Bronchial epithelial cell (primary cell): Measurements from ENCODE around the gene SLC22A14. TPM values are rescaled to one million over a fixed set of nuclear protein-coding genes. Genes with fewer than 3 reads are reported as not detected.

Experiments
- DNase-seq: peaks from one replicate; pipeline ENCODE4 v3.0.0-alpha.2; 2010; ENCODE audit warnings: low read depth
- FAIRE-seq: peaks from 2 replicates; lab custom pipeline; 2011; peaks lifted over from hg19 to GRCh38; lab: Jason Lieb, UNC
- H3K27me3 ChIP-seq: 2 replicates; pipeline ENCODE4 v1.5.1; 2011; ENCODE audit warnings: low read length; ENCODE audit not compliant: control insufficient read depth, insufficient read depth
- H3K36me3 ChIP-seq: 2 replicates; pipeline ENCODE4 v1.5.1; 2011; ENCODE audit warnings: low read length; ENCODE audit not compliant: control insufficient read depth, insufficient read depth
- H3K4me3 ChIP-seq: 2 replicates; pipeline ENCODE4 v1.5.1; 2011; ENCODE audit warnings: mild to moderate bottlenecking, low read depth, low read length, control low read depth
- total RNA-seq: library from RNA; depleted of rRNA; stranded (reverse); fragments of >200 nt; gene quantifications from 2 replicates; pipeline ENCODE4 v1.2.1, GENCODE V29; 2014
- TF ChIP-seq, protein P1 (sequence below): IDR thresholded peaks from 2 replicates; pipeline ENCODE4 v1.5.1; 2011; ENCODE audit warnings: mild to moderate bottlenecking, moderate library complexity, low read length, control low read depth, inconsistent platforms; ENCODE audit not compliant: insufficient read depth, severe bottlenecking

Gene SLC22A14
- total RNA-seq, 1 donor from 2014 or later: 0.26 TPM

DNA sequence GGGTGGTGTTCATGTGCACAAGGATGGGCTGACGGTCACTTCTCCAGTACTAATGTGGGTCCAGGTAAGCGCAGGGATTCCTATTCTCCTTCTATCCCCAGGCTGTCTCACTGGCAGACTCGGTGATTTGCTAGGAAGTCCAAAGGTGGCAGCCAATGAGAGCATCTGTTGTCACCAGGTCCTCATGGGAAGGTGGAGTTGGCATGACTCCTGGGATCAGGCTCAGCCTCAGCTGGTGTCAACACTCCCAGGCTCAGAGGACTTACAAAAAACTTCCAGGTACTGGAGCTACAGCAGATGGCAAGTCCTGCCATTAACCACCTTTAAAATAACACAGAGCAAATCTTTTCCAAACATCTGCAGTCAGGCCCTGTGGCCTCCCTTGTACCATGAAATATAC is 78.3 kb downstream of the SLC22A14 start:
- TF ChIP-seq, protein P1, sequence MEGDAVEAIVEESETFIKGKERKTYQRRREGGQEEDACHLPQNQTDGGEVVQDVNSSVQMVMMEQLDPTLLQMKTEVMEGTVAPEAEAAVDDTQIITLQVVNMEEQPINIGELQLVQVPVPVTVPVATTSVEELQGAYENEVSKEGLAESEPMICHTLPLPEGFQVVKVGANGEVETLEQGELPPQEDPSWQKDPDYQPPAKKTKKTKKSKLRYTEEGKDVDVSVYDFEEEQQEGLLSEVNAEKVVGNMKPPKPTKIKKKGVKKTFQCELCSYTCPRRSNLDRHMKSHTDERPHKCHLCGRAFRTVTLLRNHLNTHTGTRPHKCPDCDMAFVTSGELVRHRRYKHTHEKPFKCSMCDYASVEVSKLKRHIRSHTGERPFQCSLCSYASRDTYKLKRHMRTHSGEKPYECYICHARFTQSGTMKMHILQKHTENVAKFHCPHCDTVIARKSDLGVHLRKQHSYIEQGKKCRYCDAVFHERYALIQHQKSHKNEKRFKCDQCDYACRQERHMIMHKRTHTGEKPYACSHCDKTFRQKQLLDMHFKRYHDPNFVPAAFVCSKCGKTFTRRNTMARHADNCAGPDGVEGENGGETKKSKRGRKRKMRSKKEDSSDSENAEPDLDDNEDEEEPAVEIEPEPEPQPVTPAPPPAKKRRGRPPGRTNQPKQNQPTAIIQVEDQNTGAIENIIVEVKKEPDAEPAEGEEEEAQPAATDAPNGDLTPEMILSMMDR: no peak
- Histone ChIP-seq H3K4me3 (no peak overlapping the region), H3K36me3 (no peaks in the 10 kb centered on the region), H3K27me3 (no peaks in the 10 kb centered on the region)
- DNase-seq: no peak
- FAIRE-seq: no peak

- TF ChIP-seq, protein P1: no peak
- Histone ChIP-seq H3K36me3 (peaks cover 3% of the 10 kb centered on the region), H3K27me3 (no peaks in the 10 kb centered on the region), H3K4me3 (no peak overlapping the region)
- no peak for DNase-seq
- FAIRE-seq: no peak
Measured at GRCh38 chr3:38361496-38361895, 79.4 kb downstream of the SLC22A14 start.

DNA sequence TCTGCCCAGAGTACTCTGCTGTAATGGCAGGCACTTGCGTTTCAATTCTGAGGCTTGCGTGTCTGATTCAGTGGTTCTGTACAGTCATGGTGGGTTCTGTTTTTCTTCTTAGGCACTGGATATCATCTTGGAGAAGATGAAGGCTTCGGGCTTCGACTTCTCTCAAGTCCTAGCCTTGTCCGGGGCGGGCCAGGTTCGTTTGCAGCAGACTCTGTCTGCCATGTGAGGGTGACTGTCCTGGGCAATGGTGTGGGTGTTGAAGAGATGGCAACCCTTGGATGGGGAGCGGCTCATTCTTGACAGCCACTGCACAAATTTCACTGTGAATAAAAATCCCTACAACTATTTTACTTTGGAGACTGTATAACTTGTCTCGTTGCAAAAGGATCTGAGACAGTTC is 80.7 kb downstream of the SLC22A14 start:
- FAIRE-seq: no peak
- DNase-seq: no peak
- no peak overlapping the region for H3K4me3 ChIP-seq

GRCh38 chr3:38364721-38365400 is 82.8 kb downstream of the SLC22A14 start:
- Histone ChIP-seq H3K4me3 (no peak overlapping the region), H3K27me3 (no peaks in the 10 kb centered on the region), H3K36me3 (peaks cover 4% of the 10 kb centered on the region)
- DNase-seq (no peak), FAIRE-seq (no peak)
- TF ChIP-seq, protein P1: no peak

More for the DNA sequence above, 80.7 kb downstream of the SLC22A14 start:
- TF ChIP-seq, protein P1: no peak
- Histone ChIP-seq H3K36me3 (peaks cover 3% of the 10 kb centered on the region), H3K27me3 (no peaks in the 10 kb centered on the region)

DNA sequence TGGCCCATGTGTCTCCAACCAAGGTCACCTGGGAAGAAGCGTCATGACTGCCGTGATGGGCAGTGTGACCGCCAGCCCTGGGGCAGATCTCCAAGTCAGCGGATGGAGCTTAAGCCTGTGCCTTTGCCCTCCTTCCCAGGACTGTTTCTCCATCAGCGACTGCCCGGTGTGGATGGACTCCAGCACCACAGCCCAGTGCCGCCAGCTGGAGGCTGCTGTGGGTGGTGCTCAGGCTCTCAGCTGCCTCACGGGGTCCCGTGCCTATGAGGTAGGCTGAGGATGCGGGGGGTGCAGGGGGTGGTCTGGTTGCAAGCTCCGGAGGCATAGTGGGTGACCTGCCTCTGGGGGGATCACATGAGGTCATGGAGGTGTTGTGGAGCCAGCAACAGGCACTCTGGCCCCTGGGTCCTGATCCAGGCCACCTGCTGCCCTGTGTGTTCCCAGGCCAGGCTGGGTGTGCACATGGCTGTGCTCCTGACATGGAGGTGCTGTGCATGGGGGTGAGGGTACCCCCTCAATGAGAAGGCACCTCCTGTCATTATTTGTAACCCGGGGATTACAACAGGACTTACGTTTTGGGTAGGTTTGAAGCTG is 83.5 kb downstream of the SLC22A14 start:
- FAIRE-seq (no peak), DNase-seq (no peak)
- Histone ChIP-seq H3K36me3 (peaks cover 4% of the 10 kb centered on the region), H3K4me3 (no peak overlapping the region), H3K27me3 (no peaks in the 10 kb centered on the region)
- TF ChIP-seq, protein P1: no peak
